Thyroid gland (tissue), 4 donors: ENCODE data around the gene AGPAT2.

Experiments
- POLR2A ChIP-seq, 2 donors: fragments of 450-650 bp; IDR thresholded peaks; one replicate each; pipeline ENCODE4 v1.6.1; 2017; ENCODE audit warnings: antibody characterized with exemption in 2 of 2, mild to moderate bottlenecking in 2 of 2, moderate library complexity in 1 of 2
- TF ChIP-seq, protein P1 (sequence below), 6 experiments: fragments of 200-600 bp in 3 of 6; fragments of 450-650 bp in 3 of 6; sonication (generic) in 3 of 6; IDR thresholded peaks; one replicate each; pipeline ENCODE4 v1.5.1; 2016 to 2019; ENCODE audit warnings: antibody characterized with exemption in 6 of 6, mild to moderate bottlenecking in 2 of 6, inconsistent platforms in 1 of 6, moderate library complexity in 1 of 6

DNA sequence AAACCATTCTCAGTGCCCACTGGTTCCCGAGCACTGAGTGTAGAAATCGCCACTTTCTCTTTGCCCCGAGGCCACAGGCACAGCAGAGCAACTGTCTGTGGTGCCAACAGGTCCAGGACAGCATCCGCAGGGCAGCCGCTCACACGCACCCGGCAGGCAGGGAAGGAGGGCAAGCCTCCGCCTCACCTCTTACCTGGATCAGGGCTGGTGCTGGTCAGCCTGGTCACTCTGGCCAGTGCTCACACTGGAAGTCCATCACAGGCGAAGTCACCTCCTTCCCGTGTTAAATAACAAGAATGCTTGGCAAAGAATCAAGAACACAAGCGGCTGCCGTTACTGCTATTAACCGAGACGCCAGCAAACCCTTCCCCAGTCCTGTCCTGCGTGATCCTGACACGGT lies 38.9 kb upstream of the AGPAT2 start:
- TF ChIP-seq, protein P1, sequence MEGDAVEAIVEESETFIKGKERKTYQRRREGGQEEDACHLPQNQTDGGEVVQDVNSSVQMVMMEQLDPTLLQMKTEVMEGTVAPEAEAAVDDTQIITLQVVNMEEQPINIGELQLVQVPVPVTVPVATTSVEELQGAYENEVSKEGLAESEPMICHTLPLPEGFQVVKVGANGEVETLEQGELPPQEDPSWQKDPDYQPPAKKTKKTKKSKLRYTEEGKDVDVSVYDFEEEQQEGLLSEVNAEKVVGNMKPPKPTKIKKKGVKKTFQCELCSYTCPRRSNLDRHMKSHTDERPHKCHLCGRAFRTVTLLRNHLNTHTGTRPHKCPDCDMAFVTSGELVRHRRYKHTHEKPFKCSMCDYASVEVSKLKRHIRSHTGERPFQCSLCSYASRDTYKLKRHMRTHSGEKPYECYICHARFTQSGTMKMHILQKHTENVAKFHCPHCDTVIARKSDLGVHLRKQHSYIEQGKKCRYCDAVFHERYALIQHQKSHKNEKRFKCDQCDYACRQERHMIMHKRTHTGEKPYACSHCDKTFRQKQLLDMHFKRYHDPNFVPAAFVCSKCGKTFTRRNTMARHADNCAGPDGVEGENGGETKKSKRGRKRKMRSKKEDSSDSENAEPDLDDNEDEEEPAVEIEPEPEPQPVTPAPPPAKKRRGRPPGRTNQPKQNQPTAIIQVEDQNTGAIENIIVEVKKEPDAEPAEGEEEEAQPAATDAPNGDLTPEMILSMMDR (IDR thresholded peaks at IDR 0.05), result no peak
- no peak for TF ChIP-seq POLR2A (IDR thresholded peaks at IDR 0.05)
